HepG2 (cell line): ENCODE results near the gene NDRG3. TPM values are rescaled to one million over a fixed set of nuclear protein-coding genes. Genes with fewer than 3 reads are reported as not detected.

Experiments used
- BCL6 ChIP-seq: IDR thresholded peaks from 2 replicates; pipeline ENCODE4 v1.6.1; 2016; ENCODE audit warnings: missing genetic modification reagents, missing compliant biosample characterization
- CC2D1A ChIP-seq: sonication (generic); formaldehyde crosslinking; IDR thresholded peaks from 2 replicates; pipeline ENCODE4 v1.8.1; 2023; ENCODE audit warnings: mild to moderate bottlenecking, missing genetic modification reagents
- CHD4 ChIP-seq: fragments of 200-600 bp; sonication (generic); IDR thresholded peaks from 2 replicates; pipeline ENCODE4 v1.7.0; 2017; ENCODE audit warnings: mild to moderate bottlenecking, low read length, borderline replicate concordance
- FLYWCH1 ChIP-seq: sonication (generic); formaldehyde crosslinking; IDR thresholded peaks from 2 replicates; pipeline ENCODE4 v1.8.1; 2023; ENCODE audit warnings: mild to moderate bottlenecking, missing genetic modification reagents
- GABPA ChIP-seq, 2 experiments: IDR thresholded peaks; 2 replicates each; pipeline ENCODE4 v1.6.1; 2011 to 2016; ENCODE audit warnings: low read depth in 2 of 2, low read length in 1 of 2, missing biosample characterization in 1 of 2, missing genetic modification characterization in 1 of 2
- GFI1 ChIP-seq: sonication (generic); formaldehyde crosslinking; IDR thresholded peaks from 2 replicates; pipeline ENCODE4 v1.5.0; 2020; ENCODE audit warnings: missing genetic modification reagents, mild to moderate bottlenecking, borderline replicate concordance
- IRX3 ChIP-seq: sonication (generic); formaldehyde crosslinking; IDR thresholded peaks from 2 replicates; pipeline ENCODE4 v1.8.1; 2023; ENCODE audit warnings: mild to moderate bottlenecking, low read depth, missing genetic modification reagents, borderline replicate concordance
- PCBP1 ChIP-seq: fragments of 200-400 bp; formaldehyde crosslinking; IDR thresholded peaks from 2 replicates; pipeline ENCODE4 v1.6.1; 2017; ENCODE audit warnings: mild to moderate bottlenecking, low read depth, low read length, borderline replicate concordance
- RFXAP ChIP-seq: sonication (generic); formaldehyde crosslinking; IDR thresholded peaks from 2 replicates; pipeline ENCODE4 v1.4.0; 2020; ENCODE audit warnings: missing genetic modification reagents, borderline replicate concordance
- SNRNP70 ChIP-seq: fragments of 200-400 bp; formaldehyde crosslinking; IDR thresholded peaks from 2 replicates; pipeline ENCODE4 v1.6.1; 2017; ENCODE audit warnings: mild to moderate bottlenecking, low read depth, low read length, moderate library complexity
- TCF12 ChIP-seq, 2 experiments: fragments of 450-650 bp in 1 of 2; sonication (generic) in 1 of 2; formaldehyde crosslinking in 1 of 2; IDR thresholded peaks; 2 replicates each; pipeline versions ENCODE4 v1.6.1 to v1.8.0; 2017 to 2022; ENCODE audit warnings: antibody characterized with exemption in 1 of 2, mild to moderate bottlenecking in 1 of 2, missing genetic modification reagents in 1 of 2, moderate library complexity in 1 of 2
- ZNF33A ChIP-seq: sonication (generic); formaldehyde crosslinking; IDR thresholded peaks from 2 replicates; pipeline ENCODE4 v1.5.1; 2020; ENCODE audit warnings: missing genetic modification reagents, mild to moderate bottlenecking, moderate library complexity, borderline replicate concordance
- ZNF543 ChIP-seq: sonication (generic); formaldehyde crosslinking; IDR thresholded peaks from 2 replicates; pipeline ENCODE4 v1.4.0; 2020; ENCODE audit warnings: mild to moderate bottlenecking, missing genetic modification reagents
- ZNF644 ChIP-seq: IDR thresholded peaks from 2 replicates; pipeline ENCODE4 v1.6.1; 2016; ENCODE audit warnings: low read depth
- ZNF792 ChIP-seq: IDR thresholded peaks from 2 replicates; pipeline ENCODE4 v1.6.1; 2016
- polyA plus RNA-seq, 8 experiments: library from polyadenylated mRNA; depleted of rRNA in 3 of 8; stranded (reverse) in 7 of 8; unstranded in 1 of 8; fragments of >200 nt; fragmentation: Illumina TruSeq in 4 of 8; extraction: Trizol in 4 of 8; gene quantifications; 2 replicates each; pipeline versions ENCODE4 v1.2.1 to v1.2.3, GENCODE V29; 2011 to 2016; ENCODE audit warnings: low read depth in 4 of 8, missing spikeins in 1 of 8, mixed read lengths in 1 of 8; ENCODE audit not compliant: insufficient read depth in 1 of 8
- total RNA-seq, 5 experiments: library from RNA; depleted of rRNA; stranded (reverse); fragments of >200 nt; fragmentation: Illumina TruSeq; extraction: Trizol; gene quantifications; 2 replicates each; pipeline ENCODE4 v1.2.3, GENCODE V29; 2016; ENCODE audit warnings: low read depth in 1 of 5
- TF ChIP-seq, protein P1 (sequence below), 2 experiments: fragments of 450-650 bp in 1 of 2; sonication (generic) in 1 of 2; formaldehyde crosslinking in 1 of 2; IDR thresholded peaks; 2 replicates each; pipeline versions ENCODE4 v1.6.1 to v1.8.0; 2016 to 2022; ENCODE audit warnings: antibody characterized with exemption in 1 of 2, mild to moderate bottlenecking in 1 of 2, missing genetic modification reagents in 1 of 2
- TF ChIP-seq, protein P2 (sequence below): sonication (generic); formaldehyde crosslinking; IDR thresholded peaks from 2 replicates; pipeline ENCODE4 v1.9.0; 2021; ENCODE audit warnings: missing genetic modification reagents, borderline replicate concordance

NDRG3 gene
- total and polyA plus RNA-seq, 2 of the 13 experiments (the other 11 are each of a cell fraction or from before 2014, with no cell fraction given): 36.0 to 40.5 TPM

DNA sequence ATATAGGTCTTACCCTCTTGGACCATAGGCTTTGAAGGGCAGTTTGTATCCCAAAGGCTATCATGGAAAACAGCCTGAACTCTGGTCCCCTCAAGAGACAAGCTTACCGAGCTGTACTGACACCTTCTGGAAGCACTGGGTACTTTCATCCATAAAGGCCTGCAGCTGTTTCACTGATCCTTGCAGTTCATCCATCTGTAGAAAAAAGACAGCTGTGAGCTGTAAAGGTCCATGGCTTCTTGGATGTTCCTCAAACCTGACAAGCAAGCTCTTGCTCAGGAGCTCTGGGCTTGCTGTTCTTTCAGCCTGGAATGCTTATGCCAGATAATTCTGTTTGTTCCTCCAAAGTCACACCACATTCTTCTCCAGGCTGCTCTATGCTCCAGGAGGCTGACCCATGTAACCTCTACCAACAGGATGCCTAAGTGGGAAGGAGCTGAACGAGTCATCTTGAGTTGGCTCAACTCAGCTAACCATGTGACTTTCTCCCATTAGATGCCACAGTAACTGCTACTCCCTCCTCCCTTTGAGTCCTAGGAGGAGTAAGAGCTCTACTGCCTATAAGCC, 8.8 kb upstream of the NDRG3 start (continued):
- TF ChIP-seq, protein P1, sequence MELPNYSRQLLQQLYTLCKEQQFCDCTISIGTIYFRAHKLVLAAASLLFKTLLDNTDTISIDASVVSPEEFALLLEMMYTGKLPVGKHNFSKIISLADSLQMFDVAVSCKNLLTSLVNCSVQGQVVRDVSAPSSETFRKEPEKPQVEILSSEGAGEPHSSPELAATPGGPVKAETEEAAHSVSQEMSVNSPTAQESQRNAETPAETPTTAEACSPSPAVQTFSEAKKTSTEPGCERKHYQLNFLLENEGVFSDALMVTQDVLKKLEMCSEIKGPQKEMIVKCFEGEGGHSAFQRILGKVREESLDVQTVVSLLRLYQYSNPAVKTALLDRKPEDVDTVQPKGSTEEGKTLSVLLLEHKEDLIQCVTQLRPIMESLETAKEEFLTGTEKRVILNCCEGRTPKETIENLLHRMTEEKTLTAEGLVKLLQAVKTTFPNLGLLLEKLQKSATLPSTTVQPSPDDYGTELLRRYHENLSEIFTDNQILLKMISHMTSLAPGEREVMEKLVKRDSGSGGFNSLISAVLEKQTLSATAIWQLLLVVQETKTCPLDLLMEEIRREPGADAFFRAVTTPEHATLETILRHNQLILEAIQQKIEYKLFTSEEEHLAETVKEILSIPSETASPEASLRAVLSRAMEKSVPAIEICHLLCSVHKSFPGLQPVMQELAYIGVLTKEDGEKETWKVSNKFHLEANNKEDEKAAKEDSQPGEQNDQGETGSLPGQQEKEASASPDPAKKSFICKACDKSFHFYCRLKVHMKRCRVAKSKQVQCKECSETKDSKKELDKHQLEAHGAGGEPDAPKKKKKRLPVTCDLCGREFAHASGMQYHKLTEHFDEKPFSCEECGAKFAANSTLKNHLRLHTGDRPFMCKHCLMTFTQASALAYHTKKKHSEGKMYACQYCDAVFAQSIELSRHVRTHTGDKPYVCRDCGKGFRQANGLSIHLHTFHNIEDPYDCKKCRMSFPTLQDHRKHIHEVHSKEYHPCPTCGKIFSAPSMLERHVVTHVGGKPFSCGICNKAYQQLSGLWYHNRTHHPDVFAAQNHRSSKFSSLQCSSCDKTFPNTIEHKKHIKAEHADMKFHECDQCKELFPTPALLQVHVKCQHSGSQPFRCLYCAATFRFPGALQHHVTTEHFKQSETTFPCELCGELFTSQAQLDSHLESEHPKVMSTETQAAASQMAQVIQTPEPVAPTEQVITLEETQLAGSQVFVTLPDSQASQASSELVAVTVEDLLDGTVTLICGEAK (IDR thresholded peaks at IDR 0.05): no peak
- TF ChIP-seq, protein P1 (CRISPR knock-in tag; IDR thresholded peaks at IDR 0.05): no peak
- no peak for TF ChIP-seq CC2D1A (CRISPR knock-in tag)
- no peak for TF ChIP-seq FLYWCH1 (CRISPR knock-in tag)
- TF ChIP-seq ZNF792 (CRISPR knock-in tag): no peak
- TF ChIP-seq CHD4: no peak
- TF ChIP-seq ZNF543 (CRISPR knock-in tag): no peak
- TF ChIP-seq GFI1 (CRISPR knock-in tag): no peak
- no peak for TF ChIP-seq GABPA (IDR thresholded peaks at IDR 0.05; ENCODE audit: low read depth, low read length)
- TF ChIP-seq GABPA (CRISPR knock-in tag; IDR thresholded peaks at IDR 0.05; ENCODE audit: low read depth): no peak
- no peak for TF ChIP-seq IRX3 (CRISPR knock-in tag)
- TF ChIP-seq ZNF33A (CRISPR knock-in tag): no peak
- TF ChIP-seq PCBP1: no peak
- TF ChIP-seq, protein P2, sequence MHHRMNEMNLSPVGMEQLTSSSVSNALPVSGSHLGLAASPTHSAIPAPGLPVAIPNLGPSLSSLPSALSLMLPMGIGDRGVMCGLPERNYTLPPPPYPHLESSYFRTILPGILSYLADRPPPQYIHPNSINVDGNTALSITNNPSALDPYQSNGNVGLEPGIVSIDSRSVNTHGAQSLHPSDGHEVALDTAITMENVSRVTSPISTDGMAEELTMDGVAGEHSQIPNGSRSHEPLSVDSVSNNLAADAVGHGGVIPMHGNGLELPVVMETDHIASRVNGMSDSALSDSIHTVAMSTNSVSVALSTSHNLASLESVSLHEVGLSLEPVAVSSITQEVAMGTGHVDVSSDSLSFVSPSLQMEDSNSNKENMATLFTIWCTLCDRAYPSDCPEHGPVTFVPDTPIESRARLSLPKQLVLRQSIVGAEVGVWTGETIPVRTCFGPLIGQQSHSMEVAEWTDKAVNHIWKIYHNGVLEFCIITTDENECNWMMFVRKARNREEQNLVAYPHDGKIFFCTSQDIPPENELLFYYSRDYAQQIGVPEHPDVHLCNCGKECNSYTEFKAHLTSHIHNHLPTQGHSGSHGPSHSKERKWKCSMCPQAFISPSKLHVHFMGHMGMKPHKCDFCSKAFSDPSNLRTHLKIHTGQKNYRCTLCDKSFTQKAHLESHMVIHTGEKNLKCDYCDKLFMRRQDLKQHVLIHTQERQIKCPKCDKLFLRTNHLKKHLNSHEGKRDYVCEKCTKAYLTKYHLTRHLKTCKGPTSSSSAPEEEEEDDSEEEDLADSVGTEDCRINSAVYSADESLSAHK: no peak
- no peak for TF ChIP-seq ZNF644 (CRISPR knock-in tag)
- TF ChIP-seq RFXAP: no peak
- TF ChIP-seq TCF12 (IDR thresholded peaks at IDR 0.05): no peak
- no peak for TF ChIP-seq TCF12 (CRISPR knock-in tag; IDR thresholded peaks at IDR 0.05)
- no peak for TF ChIP-seq BCL6 (CRISPR knock-in tag)
- TF ChIP-seq SNRNP70: no peak
